Measurements from ENCODE around the gene TIMM23. TPM values are rescaled to one million over a fixed set of nuclear protein-coding genes. Genes with fewer than 3 reads are reported as not detected.

Gene TIMM23
- total RNA-seq, 1 donor from 2014 or later: 52.0 TPM

- no peak for DNase-seq (ENCODE audit: low spot score in 2 of 2, unreplicated experiment in 2 of 2)
- peaks cover 3% of the 10 kb centered on the region for H3K4me1 Mint-ChIP-seq
- no peaks in the 10 kb centered on the region for H3K9me3 Mint-ChIP-seq
- no peak overlapping the region for H3K27ac Mint-ChIP-seq
- H3K4me3 Mint-ChIP-seq: no peak overlapping the region
- H3K36me3 Mint-ChIP-seq: peaks cover 19% of the 10 kb centered on the region
- no peaks in the 10 kb centered on the region for H3K27me3 Mint-ChIP-seq (ENCODE audit: low read depth)
- no peak for TF ChIP-seq CTCF (IDR thresholded peaks at IDR 0.05; ENCODE audit: unreplicated experiment)
These were observed 44.5 kb downstream of the TIMM23 start for GRCh38 chr10:46016811-46017210.

GRCh38 chr10:46017733-46018132 lies 45.4 kb downstream of the TIMM23 start:
- no peak overlapping the region for H3K27ac Mint-ChIP-seq
- H3K36me3 Mint-ChIP-seq: peaks cover 14% of the 10 kb centered on the region
- H3K4me3 Mint-ChIP-seq: no peak overlapping the region
- DNase-seq (ENCODE audit: low spot score in 2 of 2, unreplicated experiment in 2 of 2): no peak
- H3K27me3 Mint-ChIP-seq (ENCODE audit: low read depth): no peaks in the 10 kb centered on the region
- no peak for TF ChIP-seq CTCF (IDR thresholded peaks at IDR 0.05; ENCODE audit: unreplicated experiment)
- H3K9me3 Mint-ChIP-seq: no peaks in the 10 kb centered on the region
- peaks cover 10% of the 10 kb centered on the region for H3K4me1 Mint-ChIP-seq

- no peak for TF ChIP-seq CTCF (IDR thresholded peaks at IDR 0.05; ENCODE audit: unreplicated experiment)
- Mint-ChIP-seq H3K4me3 (no peak overlapping the region), H3K27ac (no peak overlapping the region), H3K36me3 (peaks cover 13% of the 10 kb centered on the region), H3K4me1 (peaks cover 10% of the 10 kb centered on the region), H3K27me3 (ENCODE audit: low read depth) (no peaks in the 10 kb centered on the region), H3K9me3 (no peaks in the 10 kb centered on the region)
- DNase-seq (ENCODE audit: low spot score in 2 of 2, unreplicated experiment in 2 of 2): no peak
These were observed 46.3 kb downstream of the TIMM23 start for GRCh38 chr10:46018453-46019176.

GRCh38 chr10:46019177-46019528 lies 46.9 kb downstream of the TIMM23 start:
- no peak overlapping the region for H3K4me3 Mint-ChIP-seq
- H3K27me3 Mint-ChIP-seq (ENCODE audit: low read depth): no peaks in the 10 kb centered on the region
- peaks cover 12% of the 10 kb centered on the region for H3K36me3 Mint-ChIP-seq
- no peak for TF ChIP-seq CTCF (IDR thresholded peaks at IDR 0.05; ENCODE audit: unreplicated experiment)
- no peaks in the 10 kb centered on the region for H3K9me3 Mint-ChIP-seq
- DNase-seq (ENCODE audit: low spot score in 2 of 2, unreplicated experiment in 2 of 2): no peak
- peaks cover 10% of the 10 kb centered on the region for H3K4me1 Mint-ChIP-seq
- H3K27ac Mint-ChIP-seq: no peak overlapping the region

GRCh38 chr10:46019569-46020343 lies 47.5 kb downstream of the TIMM23 start:
- H3K4me3 Mint-ChIP-seq: no peak overlapping the region

More at GRCh38 chr10:46019569-46020343, 47.5 kb downstream of the TIMM23 start:
- no peak for DNase-seq (ENCODE audit: low spot score in 2 of 2, unreplicated experiment in 2 of 2)
- Mint-ChIP-seq H3K9me3 (no peaks in the 10 kb centered on the region), H3K27me3 (ENCODE audit: low read depth) (no peaks in the 10 kb centered on the region), H3K27ac (no peak overlapping the region), H3K4me1 (peaks cover 14% of the 10 kb centered on the region), H3K36me3 (peaks cover 6% of the 10 kb centered on the region)
- no peak for TF ChIP-seq CTCF (IDR thresholded peaks at IDR 0.05; ENCODE audit: unreplicated experiment)

Data from mesothelial cell of epicardium (in vitro differentiated cells).